ENCODE data around the gene ARHGEF33.

Gene ARHGEF33

DNA sequence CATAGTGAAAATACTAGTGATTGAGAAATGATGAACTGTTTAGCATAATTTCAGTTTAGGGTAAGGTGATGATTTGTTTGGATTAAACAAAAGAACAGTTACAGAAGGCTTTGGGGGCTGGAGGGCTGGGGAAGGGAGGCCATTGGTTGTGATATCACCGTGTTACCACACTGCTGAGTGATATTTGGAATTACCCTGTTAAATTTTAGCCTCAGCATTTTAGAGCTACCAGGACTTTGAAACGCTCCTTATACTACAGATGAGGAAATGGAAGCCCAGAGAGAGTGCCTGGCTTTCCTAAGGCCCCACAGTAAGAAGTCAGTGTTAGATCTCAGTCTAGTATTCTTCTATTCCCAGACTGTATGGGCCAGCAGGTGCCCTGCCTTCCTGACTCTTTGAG, 15.6 kb downstream of the ARHGEF33 start:
- no peak for DNase-seq
- no peaks in the 10 kb centered on the region for H3K4me1 ChIP-seq
- H3K36me3 ChIP-seq = no peaks in the 10 kb centered on the region
- TF ChIP-seq, protein P1, sequence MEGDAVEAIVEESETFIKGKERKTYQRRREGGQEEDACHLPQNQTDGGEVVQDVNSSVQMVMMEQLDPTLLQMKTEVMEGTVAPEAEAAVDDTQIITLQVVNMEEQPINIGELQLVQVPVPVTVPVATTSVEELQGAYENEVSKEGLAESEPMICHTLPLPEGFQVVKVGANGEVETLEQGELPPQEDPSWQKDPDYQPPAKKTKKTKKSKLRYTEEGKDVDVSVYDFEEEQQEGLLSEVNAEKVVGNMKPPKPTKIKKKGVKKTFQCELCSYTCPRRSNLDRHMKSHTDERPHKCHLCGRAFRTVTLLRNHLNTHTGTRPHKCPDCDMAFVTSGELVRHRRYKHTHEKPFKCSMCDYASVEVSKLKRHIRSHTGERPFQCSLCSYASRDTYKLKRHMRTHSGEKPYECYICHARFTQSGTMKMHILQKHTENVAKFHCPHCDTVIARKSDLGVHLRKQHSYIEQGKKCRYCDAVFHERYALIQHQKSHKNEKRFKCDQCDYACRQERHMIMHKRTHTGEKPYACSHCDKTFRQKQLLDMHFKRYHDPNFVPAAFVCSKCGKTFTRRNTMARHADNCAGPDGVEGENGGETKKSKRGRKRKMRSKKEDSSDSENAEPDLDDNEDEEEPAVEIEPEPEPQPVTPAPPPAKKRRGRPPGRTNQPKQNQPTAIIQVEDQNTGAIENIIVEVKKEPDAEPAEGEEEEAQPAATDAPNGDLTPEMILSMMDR (IDR thresholded peaks at IDR 0.05; ENCODE audit: low read depth, low read length) = no peak
- no peaks in the 10 kb centered on the region for H3K9me3 ChIP-seq
- no peaks in the 10 kb centered on the region; the same call in 1 of the 2 replicates for H3K27me3 ChIP-seq
- H3K4me3 ChIP-seq (ENCODE audit: low read depth, low read length) = no peak overlapping the region

DNA sequence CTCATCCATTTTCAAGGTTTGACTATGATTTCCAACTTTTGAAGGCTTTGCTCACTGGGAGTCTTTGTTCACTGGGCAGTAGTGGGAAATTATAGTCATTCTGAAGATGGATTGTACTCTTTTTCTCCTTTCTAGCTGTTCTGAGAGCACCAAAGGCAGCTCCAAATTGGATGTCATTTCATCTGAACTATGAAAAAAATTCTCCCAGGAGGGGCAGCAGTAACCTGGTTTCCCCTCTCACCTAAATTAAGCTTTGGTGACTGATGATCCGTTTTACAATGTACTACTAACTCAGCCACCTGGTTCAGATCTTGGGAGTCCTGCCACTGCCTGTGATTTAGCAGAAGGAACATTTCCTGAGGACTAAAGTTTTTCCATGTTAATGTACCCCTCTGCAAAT, 17.6 kb downstream of the ARHGEF33 start:
- Histone ChIP-seq H3K27me3 (no peaks in the 10 kb centered on the region; the same call in 1 of the 2 replicates), H3K9me3 (no peaks in the 10 kb centered on the region), H3K36me3 (no peaks in the 10 kb centered on the region), H3K4me3 (ENCODE audit: low read depth, low read length) (no peak overlapping the region), H3K4me1 (no peaks in the 10 kb centered on the region)
- no peak for DNase-seq
- TF ChIP-seq, protein P1 (IDR thresholded peaks at IDR 0.05; ENCODE audit: low read depth, low read length) = no peak

DNA sequence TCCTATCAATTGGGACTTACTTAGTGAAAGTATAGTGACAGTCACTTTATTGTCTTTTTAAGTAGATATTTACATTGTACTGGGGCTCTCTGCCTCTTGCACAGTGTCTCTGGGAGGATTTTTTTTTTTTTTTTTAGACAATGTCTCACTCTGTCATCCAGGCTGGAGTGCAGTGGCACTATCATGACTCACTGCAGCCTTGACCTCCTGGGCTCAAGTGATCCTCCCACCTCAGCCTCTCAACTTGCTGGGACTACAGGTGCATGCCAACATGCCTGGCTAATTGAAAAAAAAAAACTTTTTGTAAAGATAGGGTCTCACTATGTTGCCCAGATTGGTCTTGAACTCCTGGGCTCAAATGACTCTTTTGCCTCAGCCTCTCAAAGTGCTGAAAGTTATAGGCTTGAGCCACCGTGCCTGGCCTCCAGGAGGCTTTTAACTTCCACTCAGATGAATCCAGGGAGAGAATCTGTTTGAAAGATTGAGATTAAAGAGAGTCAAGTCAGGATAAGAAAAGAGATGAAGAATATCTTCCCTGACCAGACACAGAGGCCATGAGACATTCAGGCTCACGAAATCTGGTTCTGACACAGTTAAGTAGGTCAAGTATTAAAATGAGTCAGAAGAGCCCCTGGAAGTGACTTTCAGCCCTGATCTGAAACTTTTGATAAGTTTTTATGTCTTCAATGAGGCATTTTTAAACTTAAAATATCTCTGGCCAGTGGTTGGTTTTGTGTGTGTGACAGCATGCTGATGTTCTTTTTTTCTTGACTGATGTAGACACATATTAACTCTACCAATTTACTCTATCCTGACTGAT, 18.3 kb downstream of the ARHGEF33 start:
- DNase-seq = no peak
- H3K36me3 ChIP-seq = no peaks in the 10 kb centered on the region
- TF ChIP-seq, protein P1 (IDR thresholded peaks at IDR 0.05; ENCODE audit: low read depth, low read length) = no peak
- H3K4me1 ChIP-seq = no peaks in the 10 kb centered on the region
- H3K4me3 ChIP-seq (ENCODE audit: low read depth, low read length) = no peak overlapping the region
- H3K27me3 ChIP-seq = no peaks in the 10 kb centered on the region; the same call in 1 of the 2 replicates
- no peaks in the 10 kb centered on the region for H3K9me3 ChIP-seq

DNA sequence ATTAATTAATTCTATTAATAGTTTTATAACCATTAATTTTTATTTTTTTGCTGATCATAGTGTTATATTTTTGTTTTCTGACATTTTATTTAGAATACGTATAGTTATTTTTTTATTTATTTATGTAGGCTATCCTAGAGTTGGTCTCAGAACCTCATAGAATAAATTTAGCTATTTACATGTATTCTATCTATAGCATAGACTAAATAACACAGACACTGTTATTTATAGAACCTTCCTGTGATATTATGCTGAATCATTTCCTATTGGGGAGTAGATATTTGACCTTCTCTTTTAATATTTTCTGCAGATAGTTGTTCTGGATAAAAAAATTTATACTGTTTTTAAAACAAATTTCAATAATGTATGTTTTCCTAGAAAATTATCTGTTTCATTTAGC, 20.2 kb downstream of the ARHGEF33 start:
- TF ChIP-seq, protein P1 (IDR thresholded peaks at IDR 0.05; ENCODE audit: low read depth, low read length) = no peak
- Histone ChIP-seq H3K9me3 (no peaks in the 10 kb centered on the region), H3K4me1 (no peaks in the 10 kb centered on the region), H3K36me3 (no peaks in the 10 kb centered on the region), H3K27me3 (no peaks in the 10 kb centered on the region), H3K4me3 (ENCODE audit: low read depth, low read length) (no peak overlapping the region)
- no peak for DNase-seq

DNA sequence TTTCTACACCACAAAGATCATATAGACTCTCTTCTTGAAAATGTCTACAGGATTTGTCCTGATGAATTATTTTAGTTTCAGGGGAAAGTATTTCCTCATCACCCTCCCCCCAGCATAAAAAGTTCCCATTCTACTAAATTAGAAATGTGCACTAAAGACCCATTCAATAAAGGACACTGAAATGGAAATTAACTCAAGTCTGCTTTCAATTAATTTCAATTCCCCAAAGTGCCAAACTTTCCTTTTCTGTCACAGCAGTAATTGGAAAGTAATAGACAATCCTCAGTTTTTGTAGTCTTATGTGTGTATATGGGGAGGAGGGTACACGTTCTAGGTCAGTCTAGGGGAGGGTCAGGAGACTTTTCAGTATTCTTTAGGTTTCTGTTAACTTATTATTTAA, 21.5 kb downstream of the ARHGEF33 start:
- Histone ChIP-seq H3K4me1 (no peaks in the 10 kb centered on the region), H3K36me3 (no peaks in the 10 kb centered on the region), H3K27me3 (no peaks in the 10 kb centered on the region), H3K9me3 (no peaks in the 10 kb centered on the region), H3K4me3 (ENCODE audit: low read depth, low read length) (no peak overlapping the region)
- DNase-seq = no peak
- TF ChIP-seq, protein P1 (IDR thresholded peaks at IDR 0.05; ENCODE audit: low read depth, low read length) = no peak

DNA sequence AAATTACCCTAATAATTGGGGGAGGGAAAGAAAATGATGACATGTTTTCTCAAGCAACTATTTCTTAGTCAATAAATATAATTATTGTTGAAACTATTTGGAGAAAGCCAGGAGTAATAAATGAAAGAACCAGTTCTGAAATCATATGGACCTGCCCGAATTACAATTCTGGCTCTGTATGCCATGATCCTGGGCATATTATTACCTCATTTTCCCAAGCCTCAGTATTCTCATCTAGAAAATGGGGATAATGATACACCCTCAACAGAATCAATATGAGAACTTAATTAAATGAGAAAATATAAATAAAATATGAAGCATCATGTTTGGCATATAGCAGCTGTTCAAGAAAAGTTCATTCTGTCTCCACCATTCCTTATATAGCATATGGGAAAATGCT, 22.9 kb downstream of the ARHGEF33 start:
- TF ChIP-seq, protein P1 (IDR thresholded peaks at IDR 0.05; ENCODE audit: low read depth, low read length) = no peak
- DNase-seq = no peak
- Histone ChIP-seq H3K36me3 (no peaks in the 10 kb centered on the region), H3K4me3 (ENCODE audit: low read depth, low read length) (no peak overlapping the region), H3K27me3 (no peaks in the 10 kb centered on the region), H3K4me1 (no peaks in the 10 kb centered on the region), H3K9me3 (no peaks in the 10 kb centered on the region)
